Posterior vena cava (tissue), 2 donors: Measurements from ENCODE around the gene ARHGAP6. TPM values are rescaled to one million over a fixed set of nuclear protein-coding genes. Genes with fewer than 3 reads are reported as not detected.
"Not testable (repeated sequence)": the region's sequence is repeated elsewhere in the genome, so short reads cannot be mapped to it uniquely, and the experiment has no call there.

Experiments used
- DNase-seq: peaks from one replicate; pipeline ENCODE4 v3.0.0-alpha.2; 2020; ENCODE audit warnings: low spot score
- intact Hi-C, 2 donors: fragments of 100-400 bp; cut with DNase I; formaldehyde crosslinking; loops; one replicate each; pipeline versions ENCODE4 v1.14.1 to v1.14.2; 2022 to 2023
- total RNA-seq, 2 donors: library from RNA; stranded (reverse); fragmentation: NEBNext Ultra II Directional; extraction: Animal tissue kit (Norgen Biotek cat#: 25700); gene quantifications; one replicate each; pipeline ENCODE4 v1.2.1, GENCODE V29; 2021
- donor health status: DM: yes; HTN: yes; CAD: no.
- donor health status: DM: yes; HTN: yes; CAD: no.

Gene ARHGAP6
- total RNA-seq, 2 donors from 2014 or later = 19.6 to 20.2 TPM

DNA sequence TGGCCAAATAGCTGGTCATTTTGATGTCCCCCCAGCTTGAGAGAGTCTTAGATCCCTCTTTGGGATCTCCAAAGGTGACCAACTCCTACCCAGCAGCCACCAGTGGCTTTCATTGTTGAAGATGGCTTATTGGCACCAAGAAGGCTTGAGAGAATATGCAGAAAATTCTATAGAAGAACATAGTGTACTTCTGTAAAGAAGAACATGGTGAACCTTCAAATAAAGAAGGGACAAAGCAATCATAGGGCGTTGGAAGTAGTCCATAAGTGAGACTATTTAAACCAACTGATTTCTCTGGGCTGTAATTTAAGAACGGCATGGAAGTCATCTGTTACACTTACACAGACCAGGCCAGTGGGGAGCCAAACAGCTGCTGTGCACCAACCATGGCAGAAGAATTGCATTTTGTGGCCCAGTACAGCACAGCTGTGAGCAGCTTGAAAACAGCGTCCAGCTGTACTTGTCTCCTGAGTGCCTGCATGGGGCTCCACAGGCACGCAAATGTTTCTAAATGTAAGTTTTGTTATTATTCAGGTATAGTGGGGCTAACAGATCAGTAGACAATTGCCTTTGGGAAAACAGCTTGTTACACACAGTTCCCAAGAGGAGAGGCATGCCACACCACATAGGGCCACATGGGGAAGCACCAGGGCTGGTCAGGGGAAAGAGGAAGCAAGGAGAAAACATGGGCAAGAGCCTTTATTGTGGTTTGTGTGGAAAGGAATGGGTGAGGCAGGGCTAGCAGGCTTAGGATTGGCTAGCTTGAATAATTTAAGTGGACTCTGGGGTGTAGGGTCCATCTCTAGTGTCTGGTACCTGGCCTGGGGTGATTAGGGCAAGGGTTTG is 125.0 kb downstream of the ARHGAP6 start:
- intact Hi-C loops = no loop called here

DNA sequence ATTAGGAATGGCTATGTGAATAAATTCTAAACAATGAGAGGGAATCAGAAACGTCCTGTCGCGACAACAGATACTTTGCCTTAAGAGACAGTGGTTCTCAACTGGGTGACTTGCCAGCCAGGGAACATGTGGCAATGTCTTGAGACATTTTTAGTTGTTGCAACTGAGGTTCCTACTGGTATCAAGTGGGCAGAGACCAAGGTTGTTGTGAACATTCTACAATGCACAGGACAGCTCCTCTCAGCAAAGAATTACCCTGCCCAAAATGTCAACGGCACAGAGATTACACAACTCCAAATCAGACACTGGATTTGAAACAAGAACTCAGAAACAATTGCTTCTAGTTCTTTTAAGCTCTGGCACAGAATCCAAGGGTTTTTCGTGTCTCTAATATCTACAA is 128.6 kb downstream of the ARHGAP6 start:
- DNase-seq = no peak
- intact Hi-C loops = loop anchor here in 1 of 2 donors (10.0 kb wide), 2 partner anchors 228 to 392 kb away; no protein-coding TSS in a partner anchor

More for the DNA sequence above, 125.0 kb downstream of the ARHGAP6 start:
- DNase-seq = no peak

DNA sequence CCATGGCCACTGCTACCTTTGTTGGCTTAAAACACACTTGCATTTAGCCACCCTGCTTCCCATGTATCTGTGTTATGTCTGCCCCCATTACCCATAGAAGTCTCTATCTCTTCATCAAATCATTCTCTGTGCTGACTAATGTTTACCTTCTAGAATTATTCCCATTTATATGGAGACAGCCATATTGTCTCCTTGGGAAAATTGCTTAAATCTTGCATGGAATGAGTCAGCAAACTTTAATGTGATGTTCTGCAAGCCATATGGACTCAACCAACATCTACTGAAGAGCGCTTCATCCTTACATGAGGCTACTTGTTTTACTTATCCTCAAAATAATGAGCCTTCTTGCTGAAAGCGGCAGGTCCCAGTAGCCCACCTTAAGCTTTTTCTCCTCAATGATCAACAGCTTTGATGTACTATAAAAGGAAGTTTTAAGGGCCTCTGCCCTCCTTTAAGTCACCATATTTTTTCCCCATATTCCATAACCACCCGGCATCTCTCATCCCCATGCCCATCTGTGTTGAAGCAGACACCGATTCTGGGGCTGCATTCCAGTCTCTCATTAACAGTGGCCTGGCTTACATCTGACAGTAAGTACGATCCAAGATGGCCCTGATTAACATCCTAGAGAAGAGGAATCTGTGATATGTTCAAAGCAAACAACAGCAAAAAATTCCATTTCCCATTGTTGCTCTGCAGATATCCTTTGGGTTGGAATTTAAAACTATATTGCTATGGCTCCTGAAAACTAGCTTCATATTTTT is 130.4 kb downstream of the ARHGAP6 start:
- intact Hi-C loops = loop anchor here in 1 of 2 donors (10.0 kb wide), 2 partner anchors 229 to 391 kb away; no protein-coding TSS in a partner anchor

DNA sequence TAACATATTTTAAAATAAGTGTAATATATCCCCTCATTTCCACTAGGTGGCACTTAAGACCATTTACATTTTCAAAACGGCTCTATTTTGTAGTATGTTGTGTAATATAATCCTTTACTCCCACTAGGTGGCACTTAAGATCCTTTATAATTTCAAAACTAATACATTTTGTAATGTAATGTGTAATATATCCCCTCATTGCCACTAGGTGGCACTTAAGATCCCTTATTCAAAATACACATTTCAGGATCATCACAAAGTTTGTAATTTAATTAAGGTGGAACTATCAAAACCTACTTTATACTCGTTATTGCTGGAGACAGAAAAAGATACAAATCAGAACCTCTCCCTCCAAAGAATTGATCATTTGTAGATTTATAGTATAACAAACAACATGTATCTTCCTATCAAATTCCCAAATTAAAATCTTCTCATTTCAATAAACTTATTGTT is 132.5 kb downstream of the ARHGAP6 start:
- intact Hi-C loops = loop anchor here in 1 of 2 donors (10.0 kb wide), 2 partner anchors 232 to 388 kb away; no protein-coding TSS in a partner anchor
- no peak for DNase-seq

More for the DNA sequence above, 130.4 kb downstream of the ARHGAP6 start:
- DNase-seq = no peak

DNA sequence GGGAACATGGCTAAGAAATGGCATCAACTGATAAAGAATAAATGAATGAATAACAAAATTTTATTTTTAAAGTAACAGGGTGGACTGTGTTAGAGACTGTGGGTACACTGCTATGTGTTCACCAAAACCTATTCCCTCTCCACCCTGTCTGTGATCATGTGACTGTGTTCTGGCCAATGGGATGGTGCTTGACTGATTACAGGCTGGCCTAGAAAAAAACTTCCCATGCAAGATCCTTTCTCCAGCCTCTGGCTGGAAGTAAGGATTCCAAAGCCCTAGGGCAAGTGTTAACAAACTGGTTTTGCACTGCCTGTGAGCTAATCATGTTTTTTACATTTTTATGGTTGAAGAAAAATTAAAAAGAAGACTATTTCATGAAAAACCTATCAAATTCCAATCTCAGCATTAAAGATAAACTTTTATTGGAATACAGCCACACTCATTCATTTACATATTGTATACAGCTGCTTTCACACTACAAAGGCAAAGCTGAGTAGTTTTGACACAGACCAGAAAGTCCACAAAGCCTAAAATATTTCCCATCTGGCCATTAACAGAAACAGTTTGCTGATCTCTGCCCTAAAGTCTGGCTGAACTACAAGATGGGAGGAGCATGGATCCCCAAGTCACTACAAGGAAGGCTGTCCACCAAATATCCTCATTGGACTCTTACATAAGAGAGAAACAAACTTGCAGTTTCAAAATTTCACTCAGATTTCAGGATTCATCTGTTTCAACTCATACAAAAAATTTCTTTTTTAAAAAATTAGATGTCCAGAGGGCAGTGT is 133.2 kb downstream of the ARHGAP6 start:
- intact Hi-C loops = loop anchor here in 1 of 2 donors (10.0 kb wide), 2 partner anchors 232 to 388 kb away; no protein-coding TSS in a partner anchor

DNA sequence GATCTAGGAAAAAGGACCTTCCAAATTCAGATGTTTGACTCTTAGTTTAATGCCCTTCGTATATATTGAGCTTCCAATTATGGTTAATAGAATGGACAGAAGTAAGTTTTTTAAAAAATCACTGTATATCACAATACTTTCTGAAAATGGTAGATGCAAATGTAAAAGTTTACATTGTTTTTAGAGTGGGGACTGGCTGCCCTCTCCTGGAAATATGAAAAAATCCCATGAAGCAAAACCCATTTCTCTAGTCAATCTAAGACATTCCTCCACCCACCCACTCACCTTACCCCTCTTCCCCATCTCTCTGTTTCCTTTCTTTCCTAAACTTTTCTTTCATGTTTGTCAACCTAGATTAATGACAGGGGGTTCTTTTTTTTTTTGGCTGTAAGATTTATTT is 134.5 kb downstream of the ARHGAP6 start:
- no peak for DNase-seq
- intact Hi-C loops = loop anchor here in 1 of 2 donors (10.0 kb wide), 2 partner anchors 234 to 386 kb away; no protein-coding TSS in a partner anchor

More for the DNA sequence above, 133.2 kb downstream of the ARHGAP6 start:
- DNase-seq = no peak

DNA sequence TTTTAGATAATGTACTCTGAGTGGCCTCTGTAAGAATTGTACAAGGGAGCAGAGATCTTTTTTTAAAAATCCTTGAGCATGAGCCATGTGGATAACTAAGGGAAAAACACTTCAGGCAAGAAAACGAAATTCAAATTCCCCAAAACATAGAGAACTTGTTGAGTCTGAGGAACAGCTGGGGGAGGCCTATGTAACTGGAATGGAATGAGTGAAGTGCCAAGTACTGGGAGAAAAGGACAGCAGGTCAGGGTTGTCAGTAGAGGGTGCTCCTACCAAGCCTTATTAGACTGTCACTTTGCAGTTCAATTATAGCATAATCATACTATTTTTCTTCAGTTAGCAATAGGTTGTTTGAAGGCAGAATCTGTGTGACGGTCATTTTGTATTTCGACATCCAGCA is 135.1 kb downstream of the ARHGAP6 start:
- DNase-seq = no peak
- intact Hi-C loops = loop anchor here in 1 of 2 donors (10.0 kb wide), 2 partner anchors 234 to 386 kb away; no protein-coding TSS in a partner anchor

DNA sequence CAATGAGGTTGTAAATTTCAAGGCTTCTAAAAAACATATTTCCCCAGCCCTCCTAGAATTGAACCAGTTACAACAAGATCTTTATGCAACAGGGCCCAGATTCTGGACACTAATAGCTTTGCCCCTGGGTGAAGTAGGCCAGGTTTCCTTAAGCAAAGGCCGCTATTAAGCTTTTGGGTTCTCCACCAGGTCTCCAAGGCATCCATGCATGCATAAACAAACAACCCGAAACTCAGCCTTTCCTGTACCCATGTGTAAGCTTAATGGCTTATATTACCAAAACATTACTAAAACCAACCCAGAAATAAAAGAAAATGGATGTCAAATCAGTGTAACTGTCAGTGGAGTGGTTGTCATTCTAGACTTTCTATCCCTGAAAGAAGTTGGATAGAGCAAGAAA is 137.1 kb downstream of the ARHGAP6 start:
- intact Hi-C loops = no loop called here
- DNase-seq = no peak

DNA sequence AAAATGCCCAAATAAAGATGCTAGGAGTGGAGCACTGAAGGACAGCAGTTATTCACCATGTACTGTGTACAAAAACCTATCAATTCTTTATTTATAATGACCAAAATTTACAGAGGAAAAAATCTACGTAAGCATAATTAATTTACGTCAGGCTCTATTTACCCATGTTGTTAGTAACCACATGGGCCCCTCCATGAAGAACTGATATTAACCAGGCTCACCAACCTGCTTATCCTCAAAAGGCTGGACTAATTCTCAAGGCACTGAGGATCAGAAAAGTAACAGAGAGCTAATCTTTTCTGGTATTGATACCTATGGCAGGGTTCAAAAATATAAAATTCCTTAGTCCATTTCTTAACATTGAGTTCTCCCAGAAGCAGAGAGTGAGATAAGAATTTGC is 140.0 kb downstream of the ARHGAP6 start:
- intact Hi-C loops = no loop called here
- DNase-seq = no peak

DNA sequence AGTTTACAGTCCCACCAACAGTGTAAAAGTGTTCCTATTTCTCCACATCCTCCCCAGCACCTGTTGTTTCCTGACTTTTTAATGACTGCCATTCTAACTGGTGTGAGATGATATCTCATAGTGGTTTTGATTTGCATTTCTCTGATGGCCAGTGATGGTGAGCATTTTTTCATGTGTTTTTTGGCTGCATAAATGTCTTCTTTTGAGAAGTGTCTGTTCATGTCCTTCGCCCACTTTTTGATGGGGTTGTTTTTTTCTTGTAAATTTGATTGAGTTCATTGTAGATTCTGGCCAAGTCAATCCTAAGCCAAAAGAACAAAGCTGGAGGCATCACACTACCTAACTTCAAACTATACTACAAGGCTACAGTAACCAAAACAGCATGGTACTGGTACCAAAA is 146.5 kb downstream of the ARHGAP6 start:
- DNase-seq, intact Hi-C loops: not testable (repeated sequence)

DNA sequence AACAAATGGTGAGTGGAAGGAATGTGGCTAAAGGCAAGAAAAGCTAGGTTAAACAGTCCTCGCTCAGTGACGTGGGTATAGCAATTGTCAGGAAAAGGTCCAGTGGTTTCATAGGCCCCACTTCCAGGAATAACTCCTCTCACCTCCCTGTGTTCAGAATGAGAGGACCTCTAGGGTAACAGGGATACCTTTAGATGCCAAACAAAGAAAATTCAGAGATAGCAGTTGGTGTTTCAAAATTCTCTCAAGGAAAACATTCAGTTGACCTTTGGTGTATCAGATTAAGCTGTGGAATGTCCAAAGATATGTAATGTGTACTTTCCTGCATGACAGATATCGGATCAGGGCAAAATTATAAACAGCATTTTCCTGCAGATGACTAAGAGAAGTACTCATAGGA is 155.9 kb downstream of the ARHGAP6 start:
- intact Hi-C loops = loop anchor here in 1 of 2 donors (5.0 to 10.0 kb wide), 2 partner anchors 995 to 1413 kb away; no protein-coding TSS in a partner anchor

DNA sequence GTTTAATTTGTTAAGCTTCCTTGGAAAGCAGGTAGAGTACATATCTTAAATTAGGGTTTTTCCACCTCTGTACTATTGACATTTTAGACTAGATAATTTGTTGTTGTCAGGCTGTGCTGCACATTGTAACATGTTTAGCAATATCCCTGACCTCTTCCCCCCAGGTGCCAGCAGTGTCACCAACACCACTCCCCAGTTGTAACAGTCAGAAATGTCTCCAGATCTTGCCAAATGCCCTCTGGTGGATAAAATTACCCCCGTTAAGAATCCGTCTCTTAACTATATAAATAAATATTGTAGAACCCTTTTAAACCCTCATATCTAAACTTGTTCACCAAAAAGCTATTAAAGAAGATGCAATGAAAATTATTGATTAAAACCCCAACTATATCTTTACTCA is 161.5 kb downstream of the ARHGAP6 start:
- intact Hi-C loops = loop anchor here in 1 of 2 donors (10.0 kb wide), 1 partner anchor 1001 kb away; no protein-coding TSS in a partner anchor
- DNase-seq = no peak

More for the DNA sequence above, 155.9 kb downstream of the ARHGAP6 start:
- DNase-seq = no peak

DNA sequence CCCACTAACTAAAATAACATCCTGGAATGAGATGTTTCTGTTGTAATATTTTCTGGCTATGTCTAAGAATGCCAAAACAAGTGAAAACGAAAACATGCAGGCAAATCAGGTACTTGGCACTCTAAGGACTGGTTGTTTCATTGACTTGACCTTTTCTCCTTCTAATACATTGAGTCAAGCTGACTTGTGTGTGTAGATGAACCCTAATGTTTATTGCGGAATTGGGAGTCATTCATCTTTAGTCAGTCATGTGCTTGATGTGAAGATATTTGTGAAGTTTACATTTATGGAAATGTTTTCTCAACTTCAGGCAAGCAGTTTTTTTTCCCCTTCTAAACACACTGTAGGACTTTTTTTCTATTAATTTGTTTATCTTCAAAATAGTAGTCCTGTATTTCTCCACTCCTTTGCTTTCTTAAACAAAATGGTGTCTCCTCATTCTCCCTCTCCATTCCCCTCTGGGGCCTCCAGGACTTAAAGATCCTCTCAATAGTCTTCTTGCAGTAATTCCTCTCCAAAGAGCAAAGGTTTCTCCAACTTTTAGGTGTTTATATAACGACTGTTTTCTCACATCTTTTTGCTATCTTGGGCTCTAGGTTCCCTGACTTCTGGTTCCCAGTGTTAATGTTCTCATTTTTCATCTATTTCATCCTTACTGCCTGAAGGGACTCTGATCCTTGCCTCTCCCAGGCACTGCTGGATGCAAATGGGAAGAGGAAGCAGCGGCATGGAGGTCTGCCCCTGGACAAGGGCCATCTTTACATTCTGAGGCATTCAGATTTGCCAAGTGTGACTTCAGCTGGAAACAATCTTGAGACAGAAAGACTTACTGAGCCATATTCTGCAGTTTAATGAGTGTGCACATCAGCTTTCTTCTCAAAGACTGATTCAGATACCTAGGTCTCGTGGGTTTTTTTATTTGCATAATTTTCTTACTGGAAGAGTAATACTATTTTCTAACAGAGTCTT is 166.4 kb downstream of the ARHGAP6 start:
- no peak for DNase-seq

DNA sequence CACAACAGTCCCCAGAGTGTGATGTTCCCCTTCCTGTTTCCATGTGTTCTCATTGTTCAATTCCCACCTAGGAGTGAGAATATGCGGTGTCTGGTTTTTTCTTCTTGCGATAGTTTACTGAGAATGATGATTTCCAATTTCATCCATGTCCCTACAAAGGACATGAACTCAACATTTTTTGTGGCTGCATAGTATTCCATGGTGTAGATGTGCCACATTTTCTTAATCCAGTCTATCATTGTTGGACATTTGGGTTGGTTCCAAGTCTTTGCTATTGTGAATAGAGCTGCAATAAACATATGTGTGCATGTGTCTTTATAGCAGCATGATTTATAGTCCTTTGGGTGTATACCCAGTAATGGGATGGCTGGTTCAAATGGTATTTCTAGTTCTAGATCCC is 174.3 kb downstream of the ARHGAP6 start:
- DNase-seq = not testable (repeated sequence)

More for the DNA sequence above, 166.4 kb downstream of the ARHGAP6 start:
- intact Hi-C loops = loop anchor here in 1 of 2 donors (10.0 kb wide), 1 partner anchor 1005 kb away; no protein-coding TSS in a partner anchor

DNA sequence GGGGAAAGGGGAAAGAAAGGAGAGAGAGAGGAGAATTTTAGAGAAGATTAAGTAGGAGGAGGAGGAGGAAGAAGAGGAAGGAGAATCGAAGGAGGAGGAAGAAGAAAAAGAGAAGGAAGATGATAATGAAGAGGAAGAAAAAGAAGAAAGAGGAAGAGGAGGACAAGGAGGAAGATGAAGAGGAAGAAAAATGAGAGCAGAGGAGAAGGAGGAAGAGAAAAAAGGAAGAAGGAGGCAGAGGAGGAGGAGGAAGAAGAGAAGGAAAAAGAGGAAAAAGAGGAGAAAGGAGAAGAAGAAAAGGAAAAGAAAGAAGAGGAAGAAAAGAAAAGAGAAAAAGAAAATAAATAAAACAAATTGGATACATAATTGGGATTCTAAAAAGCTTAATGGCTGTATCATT is 181.4 kb downstream of the ARHGAP6 start:
- no peak for DNase-seq
- intact Hi-C loops = no loop called here

More for the DNA sequence above, 174.3 kb downstream of the ARHGAP6 start:
- intact Hi-C loops = not testable (repeated sequence)

DNA sequence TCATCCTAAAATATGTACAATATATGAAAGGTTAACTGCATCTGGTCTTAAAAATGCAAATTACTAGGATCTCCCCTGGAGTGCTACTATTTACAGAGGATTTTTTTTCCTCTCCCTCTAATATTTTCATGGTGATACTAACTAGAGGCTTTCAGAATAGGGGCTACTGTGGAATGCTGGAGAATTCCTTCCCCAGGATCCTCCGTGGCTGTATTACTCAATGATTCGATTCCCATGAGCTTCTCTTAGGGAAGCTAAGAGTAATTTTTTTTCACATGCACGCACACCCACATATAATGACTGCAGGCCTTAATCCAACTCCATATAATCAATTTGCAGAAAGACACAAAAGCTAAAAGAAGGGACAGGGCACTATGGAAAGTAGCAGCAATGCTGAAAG is 184.7 kb downstream of the ARHGAP6 start:
- intact Hi-C loops = no loop called here
- DNase-seq = no peak

DNA sequence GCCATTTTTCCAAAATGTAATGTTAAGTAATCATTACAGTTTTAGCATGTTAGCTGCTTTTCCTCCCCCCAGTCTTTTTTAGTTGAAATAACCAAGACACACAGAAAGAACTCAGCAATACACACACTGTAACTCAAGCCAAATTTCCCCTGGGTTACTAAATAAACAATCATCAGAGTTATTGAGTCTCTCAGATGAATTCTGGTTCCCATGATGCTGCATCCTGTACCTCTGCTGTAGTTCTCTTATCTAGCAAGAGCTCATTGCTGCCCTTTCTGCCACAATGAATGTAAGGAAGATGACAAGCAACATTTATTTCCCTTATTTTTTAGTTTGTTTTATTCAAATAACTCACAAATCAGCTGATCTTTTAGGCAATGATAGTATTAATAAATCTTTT is 185.1 kb downstream of the ARHGAP6 start:
- intact Hi-C loops = no loop called here
- DNase-seq = no peak
